Measurements from ENCODE around the gene ZNF608.

Gene ZNF608

GRCh38 chr5:124721229-124721735 lies 25.2 kb downstream of the ZNF608 start:
- no peaks in the 10 kb centered on the region for H3K27me3 ChIP-seq (ENCODE audit: insufficient read depth, insufficient read length)
- H3K9ac ChIP-seq (ENCODE audit: insufficient read length, low read depth): no peak overlapping the region
- DNase-seq (ENCODE audit: low read depth, low spot score): no peak
- no peaks in the 10 kb centered on the region for H3K9me3 ChIP-seq (ENCODE audit: insufficient read depth, low read length)
- H3K4me1 ChIP-seq (ENCODE audit: insufficient read depth, insufficient read length): no peaks in the 10 kb centered on the region
- H3K4me3 ChIP-seq (ENCODE audit: insufficient read length, low read depth): no peak overlapping the region
- H3K36me3 ChIP-seq (ENCODE audit: insufficient read depth, insufficient read length, low read length): peaks cover 11% of the 10 kb centered on the region
- TF ChIP-seq SUZ12 (IDR thresholded peaks at IDR 0.05; ENCODE audit: extremely low read depth, insufficient read depth, insufficient read length) (no peak), YY1 (IDR thresholded peaks at IDR 0.05; ENCODE audit: insufficient read depth, insufficient read length) (no peak), ZNF274 (IDR thresholded peaks at IDR 0.05; ENCODE audit: low read depth, low read length) (no peak)

- Histone ChIP-seq H3K36me3 (ENCODE audit: insufficient read depth, insufficient read length, low read length) (peaks cover 11% of the 10 kb centered on the region), H3K9ac (ENCODE audit: insufficient read length, low read depth) (no peak overlapping the region), H3K27me3 (ENCODE audit: insufficient read depth, insufficient read length) (no peaks in the 10 kb centered on the region), H3K9me3 (ENCODE audit: insufficient read depth, low read length) (no peaks in the 10 kb centered on the region), H3K4me1 (ENCODE audit: insufficient read depth, insufficient read length) (no peaks in the 10 kb centered on the region), H3K4me3 (ENCODE audit: insufficient read length, low read depth) (no peak overlapping the region)
- DNase-seq (ENCODE audit: low read depth, low spot score): no peak
- TF ChIP-seq ZNF274 (IDR thresholded peaks at IDR 0.05; ENCODE audit: low read depth, low read length): no peak
Measured at GRCh38 chr5:124720593-124720992, 25.8 kb downstream of the ZNF608 start.

- TF ChIP-seq YY1 (IDR thresholded peaks at IDR 0.05; ENCODE audit: insufficient read depth, insufficient read length) (no peak), ZNF274 (IDR thresholded peaks at IDR 0.05; ENCODE audit: low read depth, low read length) (no peak), SUZ12 (IDR thresholded peaks at IDR 0.05; ENCODE audit: extremely low read depth, insufficient read depth, insufficient read length) (no peak)
- H3K36me3 ChIP-seq (ENCODE audit: insufficient read depth, insufficient read length, low read length): peaks cover 11% of the 10 kb centered on the region
- H3K9ac ChIP-seq (ENCODE audit: insufficient read length, low read depth): no peak overlapping the region
- no peaks in the 10 kb centered on the region for H3K27me3 ChIP-seq (ENCODE audit: insufficient read depth, insufficient read length)
- H3K4me1 ChIP-seq (ENCODE audit: insufficient read depth, insufficient read length): no peaks in the 10 kb centered on the region
- no peak overlapping the region for H3K4me3 ChIP-seq (ENCODE audit: insufficient read length, low read depth)
- no peaks in the 10 kb centered on the region for H3K9me3 ChIP-seq (ENCODE audit: insufficient read depth, low read length)
- DNase-seq (ENCODE audit: low read depth, low spot score): no peak
Measured at GRCh38 chr5:124719113-124719967, 27.1 kb downstream of the ZNF608 start.

DNA sequence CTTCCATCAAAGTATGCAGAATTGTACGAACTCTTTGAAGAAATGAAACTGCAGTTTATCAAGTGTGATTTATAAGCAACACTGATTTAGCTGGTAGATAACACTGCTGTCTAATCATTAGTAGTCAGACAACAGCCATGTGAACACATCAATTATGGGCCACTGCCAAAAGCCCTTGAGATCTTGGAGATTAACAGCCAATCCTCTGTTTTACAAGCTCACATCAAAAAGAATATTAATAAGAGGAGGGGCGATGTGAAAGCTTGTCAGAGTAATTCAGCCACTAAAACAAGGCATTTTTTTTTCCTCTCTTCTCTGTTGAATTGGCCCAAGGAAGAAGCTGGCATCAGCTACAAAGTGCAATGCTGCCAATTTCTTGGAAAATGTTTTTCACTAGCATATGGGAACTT lies 28.1 kb downstream of the ZNF608 start:
- Histone ChIP-seq H3K27me3 (ENCODE audit: insufficient read depth, insufficient read length) (no peaks in the 10 kb centered on the region), H3K36me3 (ENCODE audit: insufficient read depth, insufficient read length, low read length) (peaks cover 11% of the 10 kb centered on the region), H3K4me3 (ENCODE audit: insufficient read length, low read depth) (no peak overlapping the region), H3K9me3 (ENCODE audit: insufficient read depth, low read length) (no peaks in the 10 kb centered on the region), H3K9ac (ENCODE audit: insufficient read length, low read depth) (no peak overlapping the region), H3K4me1 (ENCODE audit: insufficient read depth, insufficient read length) (no peaks in the 10 kb centered on the region)
- TF ChIP-seq SUZ12 (IDR thresholded peaks at IDR 0.05; ENCODE audit: extremely low read depth, insufficient read depth, insufficient read length) (no peak), YY1 (IDR thresholded peaks at IDR 0.05; ENCODE audit: insufficient read depth, insufficient read length) (no peak), ZNF274 (IDR thresholded peaks at IDR 0.05; ENCODE audit: low read depth, low read length) (no peak)
- no peak for DNase-seq (ENCODE audit: low read depth, low spot score)

DNA sequence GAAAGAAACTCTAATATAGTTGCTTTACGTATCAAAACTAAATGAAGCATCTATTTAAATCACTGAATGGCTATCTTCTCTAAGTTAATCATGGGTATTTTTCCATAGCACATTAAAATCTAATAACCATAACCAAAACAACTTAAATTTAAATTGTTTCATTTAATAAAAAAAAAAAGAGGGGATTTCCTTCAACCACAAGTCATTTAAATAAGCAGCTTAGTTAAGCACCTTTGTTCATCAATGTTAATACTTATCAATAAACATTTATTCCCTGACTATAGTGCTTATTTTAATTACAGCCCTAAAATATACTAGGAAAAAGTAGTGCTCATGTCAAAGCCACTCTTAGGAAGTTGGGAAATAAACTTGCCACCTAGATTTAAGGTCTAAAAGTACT lies 30.3 kb downstream of the ZNF608 start:
- no peak overlapping the region for H3K4me3 ChIP-seq (ENCODE audit: insufficient read length, low read depth)

GRCh38 chr5:124714910-124715309 lies 31.5 kb downstream of the ZNF608 start:
- no peak overlapping the region for H3K9ac ChIP-seq (ENCODE audit: insufficient read length, low read depth)
- no peaks in the 10 kb centered on the region for H3K4me1 ChIP-seq (ENCODE audit: insufficient read depth, insufficient read length)
- no peaks in the 10 kb centered on the region for H3K27me3 ChIP-seq (ENCODE audit: insufficient read depth, insufficient read length)

More for the DNA sequence above, 30.3 kb downstream of the ZNF608 start:
- no peak for DNase-seq (ENCODE audit: low read depth, low spot score)
- Histone ChIP-seq H3K9ac (ENCODE audit: insufficient read length, low read depth) (no peak overlapping the region), H3K9me3 (ENCODE audit: insufficient read depth, low read length) (no peaks in the 10 kb centered on the region), H3K36me3 (ENCODE audit: insufficient read depth, insufficient read length, low read length) (peaks cover 19% of the 10 kb centered on the region), H3K27me3 (ENCODE audit: insufficient read depth, insufficient read length) (no peaks in the 10 kb centered on the region), H3K4me1 (ENCODE audit: insufficient read depth, insufficient read length) (no peaks in the 10 kb centered on the region)
- no peak for TF ChIP-seq ZNF274 (IDR thresholded peaks at IDR 0.05; ENCODE audit: low read depth, low read length)
- TF ChIP-seq SUZ12 (IDR thresholded peaks at IDR 0.05; ENCODE audit: extremely low read depth, insufficient read depth, insufficient read length): no peak
- TF ChIP-seq YY1 (IDR thresholded peaks at IDR 0.05; ENCODE audit: insufficient read depth, insufficient read length): no peak

DNA sequence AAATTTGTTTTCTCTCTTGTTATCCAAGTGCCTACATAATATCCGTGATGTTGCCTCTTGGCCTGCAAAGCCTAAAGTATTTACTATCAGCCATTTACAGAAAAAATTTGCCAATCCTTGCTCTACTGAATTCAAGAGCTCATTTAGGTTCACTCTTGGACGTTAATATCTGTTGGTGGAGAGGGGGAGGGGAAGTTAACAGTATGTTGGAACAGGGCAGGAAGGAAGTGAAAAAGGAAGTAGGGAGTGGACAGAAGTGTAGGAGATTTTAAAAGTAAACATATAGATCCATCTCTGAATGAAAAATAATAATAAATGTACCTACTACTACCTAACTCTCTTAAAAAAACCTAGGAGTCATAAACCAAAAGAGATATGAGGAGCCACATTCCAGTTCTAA lies 32.8 kb downstream of the ZNF608 start:
- Histone ChIP-seq H3K27me3 (ENCODE audit: insufficient read depth, insufficient read length) (no peaks in the 10 kb centered on the region), H3K9ac (ENCODE audit: insufficient read length, low read depth) (no peak overlapping the region), H3K36me3 (ENCODE audit: insufficient read depth, insufficient read length, low read length) (peaks cover 23% of the 10 kb centered on the region), H3K4me1 (ENCODE audit: insufficient read depth, insufficient read length) (peaks cover under 1% of the 10 kb centered on the region), H3K4me3 (ENCODE audit: insufficient read length, low read depth) (no peak overlapping the region), H3K9me3 (ENCODE audit: insufficient read depth, low read length) (no peaks in the 10 kb centered on the region)
- TF ChIP-seq YY1 (IDR thresholded peaks at IDR 0.05; ENCODE audit: insufficient read depth, insufficient read length): no peak
- TF ChIP-seq ZNF274 (IDR thresholded peaks at IDR 0.05; ENCODE audit: low read depth, low read length): no peak
- TF ChIP-seq SUZ12 (IDR thresholded peaks at IDR 0.05; ENCODE audit: extremely low read depth, insufficient read depth, insufficient read length): no peak
- DNase-seq (ENCODE audit: low read depth, low spot score): no peak

More at GRCh38 chr5:124714910-124715309, 31.5 kb downstream of the ZNF608 start:
- no peak for TF ChIP-seq SUZ12 (IDR thresholded peaks at IDR 0.05; ENCODE audit: extremely low read depth, insufficient read depth, insufficient read length)
- no peak for TF ChIP-seq ZNF274 (IDR thresholded peaks at IDR 0.05; ENCODE audit: low read depth, low read length)
- no peak for TF ChIP-seq YY1 (IDR thresholded peaks at IDR 0.05; ENCODE audit: insufficient read depth, insufficient read length)
- DNase-seq (ENCODE audit: low read depth, low spot score): no peak
- H3K36me3 ChIP-seq (ENCODE audit: insufficient read depth, insufficient read length, low read length): peaks cover 23% of the 10 kb centered on the region
- H3K9me3 ChIP-seq (ENCODE audit: insufficient read depth, low read length): no peaks in the 10 kb centered on the region
- no peak overlapping the region for H3K4me3 ChIP-seq (ENCODE audit: insufficient read length, low read depth)
